ENCODE results near the gene METTL6.

GRCh38 chr3:15390460-15390859, 36.9 kb downstream of the METTL6 start:
- TF ChIP-seq POLR2AphosphoS5 (IDR thresholded peaks at IDR 0.05; ENCODE audit: low read depth, low read length): no peak
- TF ChIP-seq POLR2A (IDR thresholded peaks at IDR 0.05; ENCODE audit: low read depth, low read length): no peak
- TF ChIP-seq TAF1 (IDR thresholded peaks at IDR 0.05; ENCODE audit: borderline replicate concordance, low read depth, low read length): no peak
